Fibroblast of villous mesenchyme (primary cell): ENCODE results near the gene GCC2. TPM values are rescaled to one million over a fixed set of nuclear protein-coding genes. Genes with fewer than 3 reads are reported as not detected.

Source experiments
- DNase-seq: peaks from one replicate; pipeline ENCODE4 v3.0.0-alpha.2; 2010; ENCODE audit warnings: low read depth
- H3K4me3 ChIP-seq: 2 replicates; pipeline ENCODE4 v1.5.1; 2011; ENCODE audit warnings: low read depth, mild to moderate bottlenecking, low read length
- CTCF ChIP-seq: IDR thresholded peaks from 2 replicates; pipeline ENCODE4 v1.5.1; 2012; ENCODE audit warnings: low read depth, mild to moderate bottlenecking, low read length; ENCODE audit not compliant: insufficient read depth
- total RNA-seq: library from RNA; depleted of rRNA; stranded (reverse); fragments of >200 nt; gene quantifications from 2 replicates; pipeline ENCODE4 v1.2.3, GENCODE V29; 2012

Gene GCC2
- total RNA-seq, 1 donor = 30.7 TPM

- no peak for DNase-seq
- H3K4me3 ChIP-seq = no peak overlapping the region
- TF ChIP-seq CTCF = no peak
Observed at GRCh38 chr2:108541451-108541850, 92.4 kb downstream of the GCC2 start.

GRCh38 chr2:108542071-108542470 lies 93.1 kb downstream of the GCC2 start:
- peak; percentile 79 for DNase-seq
- no peak for TF ChIP-seq CTCF
- H3K4me3 ChIP-seq = no peak overlapping the region

GRCh38 chr2:108547606-108548005 lies 98.6 kb downstream of the GCC2 start:
- DNase-seq = no peak
- no peak overlapping the region for H3K4me3 ChIP-seq
- TF ChIP-seq CTCF = no peak

GRCh38 chr2:108548208-108549003 lies 99.4 kb downstream of the GCC2 start:
- no peak for TF ChIP-seq CTCF
- DNase-seq = peak; percentile 86
- H3K4me3 ChIP-seq = no peak overlapping the region

- H3K4me3 ChIP-seq = no peak overlapping the region
- TF ChIP-seq CTCF = no peak
- no peak for DNase-seq
Observed at GRCh38 chr2:108552566-108552965, 103.6 kb downstream of the GCC2 start.

GRCh38 chr2:108553209-108553919 lies 104.4 kb downstream of the GCC2 start:
- no peak for TF ChIP-seq CTCF
- DNase-seq = no peak
- H3K4me3 ChIP-seq = no peak overlapping the region
